ENCODE results near the gene SELENOP.

The SELENOP gene

DNA sequence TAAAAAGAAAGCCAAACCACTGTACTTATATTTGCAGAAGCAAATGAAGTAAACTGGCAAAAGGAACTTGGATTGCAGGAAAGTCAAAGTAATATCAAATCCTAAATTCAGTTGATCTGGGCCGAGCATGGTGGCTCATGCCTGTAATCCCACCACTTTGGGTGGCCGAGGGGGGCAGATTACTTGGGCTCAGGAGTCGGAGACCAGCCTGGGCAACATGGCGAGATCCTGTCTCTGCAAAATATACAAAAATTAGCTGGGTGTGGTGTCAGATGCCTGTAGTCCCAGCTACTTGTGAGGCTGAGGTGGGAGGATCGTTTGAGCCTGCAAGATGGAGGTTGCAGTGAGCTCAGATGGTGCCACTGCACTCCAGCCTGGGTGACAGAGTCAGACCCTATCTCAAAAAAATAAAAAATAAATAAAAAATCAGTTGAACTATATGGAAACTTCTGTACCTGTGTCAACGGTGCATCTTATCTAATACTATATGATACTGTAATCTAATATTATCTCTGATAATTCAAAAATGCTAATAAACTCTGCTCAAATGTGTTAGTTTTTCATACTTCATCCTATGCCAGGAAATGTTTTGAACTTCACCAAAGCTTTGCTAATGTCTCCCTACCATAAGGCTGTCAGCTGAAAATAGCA lies 10.1 kb downstream of the SELENOP start (continued):
- TF ChIP-seq, protein P1, sequence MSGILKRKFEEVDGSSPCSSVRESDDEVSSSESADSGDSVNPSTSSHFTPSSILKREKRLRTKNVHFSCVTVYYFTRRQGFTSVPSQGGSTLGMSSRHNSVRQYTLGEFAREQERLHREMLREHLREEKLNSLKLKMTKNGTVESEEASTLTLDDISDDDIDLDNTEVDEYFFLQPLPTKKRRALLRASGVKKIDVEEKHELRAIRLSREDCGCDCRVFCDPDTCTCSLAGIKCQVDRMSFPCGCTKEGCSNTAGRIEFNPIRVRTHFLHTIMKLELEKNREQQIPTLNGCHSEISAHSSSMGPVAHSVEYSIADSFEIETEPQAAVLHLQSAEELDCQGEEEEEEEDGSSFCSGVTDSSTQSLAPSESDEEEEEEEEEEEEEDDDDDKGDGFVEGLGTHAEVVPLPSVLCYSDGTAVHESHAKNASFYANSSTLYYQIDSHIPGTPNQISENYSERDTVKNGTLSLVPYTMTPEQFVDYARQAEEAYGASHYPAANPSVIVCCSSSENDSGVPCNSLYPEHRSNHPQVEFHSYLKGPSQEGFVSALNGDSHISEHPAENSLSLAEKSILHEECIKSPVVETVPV (CRISPR knock-in tag; IDR thresholded peaks at IDR 0.05): no peak
- TF ChIP-seq ZNF70 (CRISPR knock-in tag; IDR thresholded peaks at IDR 0.05) (no peak), RARB (CRISPR knock-in tag; IDR thresholded peaks at IDR 0.05) (no peak)

DNA sequence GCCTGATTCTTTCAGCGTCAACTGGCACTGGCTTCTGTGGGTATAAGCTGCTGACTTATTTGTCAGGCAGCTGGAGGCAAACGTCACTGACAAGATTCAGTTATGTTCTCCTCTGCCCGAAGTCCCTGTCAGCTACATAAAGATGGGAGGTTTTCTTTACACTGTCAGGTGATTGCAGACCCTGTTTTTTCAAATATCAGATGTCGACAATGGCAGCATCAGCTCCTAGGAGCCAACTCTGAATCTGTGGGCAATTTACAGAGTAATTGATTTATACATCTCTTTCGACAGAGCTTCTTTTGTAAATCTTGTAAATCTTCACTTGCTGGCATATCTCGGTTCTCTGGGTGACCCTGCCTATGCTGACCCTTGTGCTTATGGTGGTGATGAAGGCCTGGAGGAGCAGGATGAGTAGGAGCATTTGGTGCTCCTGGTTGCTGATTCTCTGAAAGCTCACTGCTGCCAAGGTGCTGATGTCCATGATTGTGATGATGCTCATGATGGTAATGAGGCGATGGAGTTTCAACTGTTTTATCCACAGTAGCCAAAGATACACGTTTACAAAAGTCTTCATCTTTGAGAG lies 10.9 kb downstream of the SELENOP start:
- ATAC-seq: no peak
- TF ChIP-seq SNAI2 (CRISPR knock-in tag; IDR thresholded peaks at IDR 0.05) (no peak), ZNF70 (CRISPR knock-in tag; IDR thresholded peaks at IDR 0.05) (no peak), CSDC2 (CRISPR knock-in tag; IDR thresholded peaks at IDR 0.05) (no peak), PPARA (CRISPR knock-in tag; IDR thresholded peaks at IDR 0.05; ENCODE audit: borderline replicate concordance) (no peak), ZNF565 (CRISPR knock-in tag; conservative IDR thresholded peaks at IDR 0.05; ENCODE audit: low read depth) (no peak), ESRRG (CRISPR knock-in tag; IDR thresholded peaks at IDR 0.05) (no peak), ZFP30 (CRISPR knock-in tag; IDR thresholded peaks at IDR 0.05) (no peak), BACH2 (CRISPR knock-in tag; IDR thresholded peaks at IDR 0.05; ENCODE audit: borderline replicate concordance) (no peak), OSR1 (CRISPR knock-in tag; IDR thresholded peaks at IDR 0.05) (no peak), ISL1 (CRISPR knock-in tag; IDR thresholded peaks at IDR 0.05) (no peak)
- TF ChIP-seq, protein P2, sequence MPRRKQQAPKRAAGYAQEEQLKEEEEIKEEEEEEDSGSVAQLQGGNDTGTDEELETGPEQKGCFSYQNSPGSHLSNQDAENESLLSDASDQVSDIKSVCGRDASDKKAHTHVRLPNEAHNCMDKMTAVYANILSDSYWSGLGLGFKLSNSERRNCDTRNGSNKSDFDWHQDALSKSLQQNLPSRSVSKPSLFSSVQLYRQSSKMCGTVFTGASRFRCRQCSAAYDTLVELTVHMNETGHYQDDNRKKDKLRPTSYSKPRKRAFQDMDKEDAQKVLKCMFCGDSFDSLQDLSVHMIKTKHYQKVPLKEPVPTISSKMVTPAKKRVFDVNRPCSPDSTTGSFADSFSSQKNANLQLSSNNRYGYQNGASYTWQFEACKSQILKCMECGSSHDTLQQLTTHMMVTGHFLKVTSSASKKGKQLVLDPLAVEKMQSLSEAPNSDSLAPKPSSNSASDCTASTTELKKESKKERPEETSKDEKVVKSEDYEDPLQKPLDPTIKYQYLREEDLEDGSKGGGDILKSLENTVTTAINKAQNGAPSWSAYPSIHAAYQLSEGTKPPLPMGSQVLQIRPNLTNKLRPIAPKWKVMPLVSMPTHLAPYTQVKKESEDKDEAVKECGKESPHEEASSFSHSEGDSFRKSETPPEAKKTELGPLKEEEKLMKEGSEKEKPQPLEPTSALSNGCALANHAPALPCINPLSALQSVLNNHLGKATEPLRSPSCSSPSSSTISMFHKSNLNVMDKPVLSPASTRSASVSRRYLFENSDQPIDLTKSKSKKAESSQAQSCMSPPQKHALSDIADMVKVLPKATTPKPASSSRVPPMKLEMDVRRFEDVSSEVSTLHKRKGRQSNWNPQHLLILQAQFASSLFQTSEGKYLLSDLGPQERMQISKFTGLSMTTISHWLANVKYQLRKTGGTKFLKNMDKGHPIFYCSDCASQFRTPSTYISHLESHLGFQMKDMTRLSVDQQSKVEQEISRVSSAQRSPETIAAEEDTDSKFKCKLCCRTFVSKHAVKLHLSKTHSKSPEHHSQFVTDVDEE (CRISPR knock-in tag; IDR thresholded peaks at IDR 0.05): no peak
- TF ChIP-seq, protein P1 (CRISPR knock-in tag; IDR thresholded peaks at IDR 0.05): no peak

DNA sequence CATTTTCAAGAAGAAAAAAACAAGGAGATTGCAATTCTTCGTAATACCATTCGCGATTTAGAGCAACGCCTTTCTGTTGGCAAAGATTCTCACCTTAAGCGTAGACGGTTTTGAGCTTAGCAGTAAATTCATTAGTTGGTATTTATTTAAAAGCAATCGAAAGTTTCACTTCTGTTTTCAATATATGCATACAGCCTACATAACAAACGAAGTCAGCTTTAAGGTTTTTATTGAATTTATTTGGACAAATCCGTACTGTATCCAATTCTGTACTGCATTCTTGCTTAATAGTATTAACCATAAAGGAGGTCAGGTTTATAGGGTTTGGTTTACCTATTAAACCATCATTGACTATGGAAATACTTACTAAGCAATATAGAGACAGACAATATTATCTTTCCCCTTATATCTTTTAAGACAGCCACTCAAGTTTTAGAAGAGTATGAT lies 12.0 kb downstream of the SELENOP start:
- no peak for ATAC-seq
- TF ChIP-seq, protein P3, sequence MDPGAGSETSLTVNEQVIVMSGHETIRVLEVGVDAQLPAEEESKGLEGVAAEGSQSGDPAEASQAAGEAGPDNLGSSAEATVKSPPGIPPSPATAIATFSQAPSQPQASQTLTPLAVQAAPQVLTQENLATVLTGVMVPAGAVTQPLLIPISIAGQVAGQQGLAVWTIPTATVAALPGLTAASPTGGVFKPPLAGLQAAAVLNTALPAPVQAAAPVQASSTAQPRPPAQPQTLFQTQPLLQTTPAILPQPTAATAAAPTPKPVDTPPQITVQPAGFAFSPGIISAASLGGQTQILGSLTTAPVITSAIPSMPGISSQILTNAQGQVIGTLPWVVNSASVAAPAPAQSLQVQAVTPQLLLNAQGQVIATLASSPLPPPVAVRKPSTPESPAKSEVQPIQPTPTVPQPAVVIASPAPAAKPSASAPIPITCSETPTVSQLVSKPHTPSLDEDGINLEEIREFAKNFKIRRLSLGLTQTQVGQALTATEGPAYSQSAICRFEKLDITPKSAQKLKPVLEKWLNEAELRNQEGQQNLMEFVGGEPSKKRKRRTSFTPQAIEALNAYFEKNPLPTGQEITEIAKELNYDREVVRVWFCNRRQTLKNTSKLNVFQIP (CRISPR knock-in tag; IDR thresholded peaks at IDR 0.05; ENCODE audit: borderline replicate concordance, low read depth): no peak
- TF ChIP-seq CSDC2 (CRISPR knock-in tag; IDR thresholded peaks at IDR 0.05) (no peak), RARB (CRISPR knock-in tag; IDR thresholded peaks at IDR 0.05) (no peak), ZNF70 (CRISPR knock-in tag; IDR thresholded peaks at IDR 0.05) (no peak), ESRRG (CRISPR knock-in tag; IDR thresholded peaks at IDR 0.05) (no peak), ZC3H10 (CRISPR knock-in tag; IDR thresholded peaks at IDR 0.05) (no peak), TOX (CRISPR knock-in tag; IDR thresholded peaks at IDR 0.05; ENCODE audit: borderline replicate concordance) (no peak), ZNF565 (CRISPR knock-in tag; conservative IDR thresholded peaks at IDR 0.05; ENCODE audit: low read depth) (no peak), SNAI2 (CRISPR knock-in tag; IDR thresholded peaks at IDR 0.05) (no peak), ZFP30 (CRISPR knock-in tag; IDR thresholded peaks at IDR 0.05) (no peak)
- TF ChIP-seq, protein P2 (CRISPR knock-in tag; IDR thresholded peaks at IDR 0.05): no peak
- TF ChIP-seq, protein P4, sequence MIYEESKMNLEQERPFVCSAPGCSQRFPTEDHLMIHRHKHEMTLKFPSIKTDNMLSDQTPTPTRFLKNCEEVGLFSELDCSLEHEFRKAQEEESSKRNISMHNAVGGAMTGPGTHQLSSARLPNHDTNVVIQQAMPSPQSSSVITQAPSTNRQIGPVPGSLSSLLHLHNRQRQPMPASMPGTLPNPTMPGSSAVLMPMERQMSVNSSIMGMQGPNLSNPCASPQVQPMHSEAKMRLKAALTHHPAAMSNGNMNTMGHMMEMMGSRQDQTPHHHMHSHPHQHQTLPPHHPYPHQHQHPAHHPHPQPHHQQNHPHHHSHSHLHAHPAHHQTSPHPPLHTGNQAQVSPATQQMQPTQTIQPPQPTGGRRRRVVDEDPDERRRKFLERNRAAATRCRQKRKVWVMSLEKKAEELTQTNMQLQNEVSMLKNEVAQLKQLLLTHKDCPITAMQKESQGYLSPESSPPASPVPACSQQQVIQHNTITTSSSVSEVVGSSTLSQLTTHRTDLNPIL (CRISPR knock-in tag; IDR thresholded peaks at IDR 0.05; ENCODE audit: low read depth): no peak
